Measurements from ENCODE around the gene KCNJ6.
"Not testable (repeated sequence)": the region's sequence is repeated elsewhere in the genome, so short reads cannot be mapped to it uniquely, and the experiment has no call there.

KCNJ6 gene

DNA sequence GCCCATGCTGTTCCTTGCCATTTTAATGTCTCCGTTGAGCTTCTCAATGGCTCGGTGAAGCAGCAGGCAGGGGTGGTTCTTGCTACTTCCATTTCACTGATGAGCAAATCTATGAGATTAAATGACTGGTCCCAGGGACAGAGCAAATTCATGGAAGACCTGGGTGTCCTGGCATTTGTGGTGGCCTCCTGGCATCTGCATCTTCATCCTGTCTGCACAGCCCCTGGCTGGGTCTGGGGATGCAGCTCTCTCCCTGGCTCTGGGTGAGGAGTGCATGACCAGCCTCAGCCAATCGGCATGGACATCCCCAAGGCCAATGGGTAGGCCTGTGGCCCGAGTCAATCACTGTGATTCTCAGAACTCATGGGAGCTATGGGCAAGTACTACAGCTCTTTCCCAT is 261.7 kb downstream of the KCNJ6 start:
- DNase-seq (ENCODE audit: low spot score) (no peak), FAIRE-seq (no peak)

GRCh38 chr21:37653201-37653600 is 263.1 kb downstream of the KCNJ6 start:
- no peak for DNase-seq (ENCODE audit: low spot score)
- FAIRE-seq: no peak

- FAIRE-seq (no peak), DNase-seq (ENCODE audit: low spot score) (no peak)
Observed at GRCh38 chr21:37647781-37648180, 268.5 kb downstream of the KCNJ6 start.

DNA sequence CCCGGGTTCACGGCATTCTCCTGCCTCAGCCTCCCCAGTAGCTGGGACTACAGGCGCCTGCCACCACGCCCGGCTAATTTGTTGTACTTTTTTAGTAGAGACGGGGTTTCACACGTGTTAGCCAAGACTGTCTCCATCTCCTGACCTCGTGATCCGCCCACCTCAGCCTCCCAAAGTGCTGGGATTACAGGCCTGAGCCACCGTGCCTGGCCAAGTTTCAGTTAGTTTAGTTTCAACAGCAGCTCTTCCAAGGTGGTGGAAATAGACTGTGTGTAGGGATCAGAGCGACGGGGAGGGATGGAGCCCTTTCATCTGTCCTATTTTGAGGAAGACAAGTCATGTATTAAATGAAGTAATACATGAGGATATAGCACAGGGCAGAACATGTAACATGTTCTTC is 269.5 kb downstream of the KCNJ6 start:
- not testable (repeated sequence) for DNase-seq (ENCODE audit: low spot score); FAIRE-seq

GRCh38 chr21:37645848-37646247 is 270.4 kb downstream of the KCNJ6 start:
- DNase-seq (ENCODE audit: low spot score) (no peak), FAIRE-seq (no peak)

DNA sequence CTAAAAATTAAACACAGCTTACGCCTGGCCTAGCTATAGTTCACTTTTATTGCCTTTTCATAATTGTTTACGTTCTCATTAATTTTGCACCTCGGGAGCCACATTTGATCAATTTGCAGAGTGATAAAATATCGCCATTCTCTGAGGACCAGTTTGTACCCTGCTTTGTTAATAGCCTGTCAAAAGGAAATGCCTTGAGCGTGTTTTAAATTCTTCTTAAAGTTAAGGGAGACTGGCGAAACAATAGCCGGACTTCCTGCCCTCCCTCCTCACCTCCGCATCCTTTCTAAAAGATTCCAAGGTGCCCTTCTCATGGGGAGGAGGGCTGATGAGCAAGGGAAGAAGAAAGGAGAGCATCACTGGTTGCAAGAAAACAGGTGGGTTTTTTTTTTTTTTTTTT is 271.6 kb downstream of the KCNJ6 start:
- FAIRE-seq (no peak), DNase-seq (ENCODE audit: low spot score) (no peak)

GRCh38 chr21:37643862-37644261 is 272.4 kb downstream of the KCNJ6 start:
- DNase-seq (ENCODE audit: low spot score); FAIRE-seq: not testable (repeated sequence)

- DNase-seq (ENCODE audit: low spot score): no peak
- no peak for FAIRE-seq
Observed at GRCh38 chr21:37642493-37642892, 273.8 kb downstream of the KCNJ6 start.

- DNase-seq (ENCODE audit: low spot score) (no peak), FAIRE-seq (no peak)
Observed at GRCh38 chr21:37639756-37640155, 276.5 kb downstream of the KCNJ6 start.

DNA sequence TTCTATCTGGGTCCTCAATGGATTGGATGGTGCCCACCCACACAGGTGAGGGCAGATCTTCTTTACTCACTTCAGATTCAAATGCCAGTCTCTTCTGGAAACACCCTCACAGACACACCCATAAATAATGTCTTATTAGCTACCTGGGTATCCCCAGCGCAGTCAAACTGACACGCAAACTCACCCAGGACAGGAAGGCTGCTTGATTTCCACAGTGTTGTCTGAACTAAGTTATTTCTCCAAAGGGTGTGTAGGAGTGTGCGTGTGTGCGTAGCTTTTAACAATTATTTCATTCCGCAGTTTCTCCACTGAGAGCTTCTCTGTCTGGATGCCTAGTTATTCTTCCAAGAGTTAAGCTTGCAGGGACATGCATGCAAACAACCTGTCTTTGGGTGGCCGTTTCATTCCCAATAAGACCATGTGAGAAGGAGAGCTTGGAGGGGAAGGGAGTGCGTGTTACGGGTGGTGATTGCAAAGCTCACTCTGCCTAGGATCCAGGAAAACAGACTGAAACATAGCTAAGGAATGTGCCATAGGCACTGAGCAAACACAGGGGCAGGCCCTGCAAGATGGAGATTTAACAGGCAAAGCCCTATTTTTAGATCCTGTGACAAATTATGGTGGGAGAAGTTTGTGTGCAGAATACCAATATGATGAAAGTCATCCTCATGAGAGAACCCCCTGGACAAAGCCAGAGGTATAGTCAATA is 280.0 kb downstream of the KCNJ6 start:
- FAIRE-seq: no peak
- peak; percentile 18 for DNase-seq (ENCODE audit: low spot score)

- no peak for FAIRE-seq
- peak; percentile 4 for DNase-seq (ENCODE audit: low spot score)
Observed at GRCh38 chr21:37631319-37632117, 284.7 kb downstream of the KCNJ6 start.

DNA sequence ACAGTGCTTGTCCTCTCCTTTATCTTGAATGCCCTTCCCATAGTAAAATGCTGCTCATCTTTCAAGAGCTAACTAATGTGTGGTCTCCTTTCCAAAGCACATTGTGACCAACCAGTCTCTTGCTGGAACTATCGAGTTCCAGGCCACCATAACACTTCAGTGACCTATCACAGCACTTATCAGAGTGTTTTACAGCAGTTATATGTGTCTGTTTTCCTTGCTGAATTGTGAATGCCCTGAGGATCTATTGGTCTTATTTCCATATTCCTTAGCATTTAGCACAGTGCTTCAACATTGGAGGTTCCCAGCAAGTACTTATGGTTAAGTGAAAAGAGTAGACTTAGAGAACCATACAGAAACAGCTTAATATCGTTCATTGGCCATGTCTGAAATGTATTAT is 285.4 kb downstream of the KCNJ6 start:
- DNase-seq (ENCODE audit: low spot score) (no peak), FAIRE-seq (no peak)

GRCh38 chr21:37628362-37628761 is 287.9 kb downstream of the KCNJ6 start:
- DNase-seq (ENCODE audit: low spot score) (no peak), FAIRE-seq (no peak)

GRCh38 chr21:37627561-37627960 is 288.7 kb downstream of the KCNJ6 start:
- no peak for FAIRE-seq
- no peak for DNase-seq (ENCODE audit: low spot score)

DNA sequence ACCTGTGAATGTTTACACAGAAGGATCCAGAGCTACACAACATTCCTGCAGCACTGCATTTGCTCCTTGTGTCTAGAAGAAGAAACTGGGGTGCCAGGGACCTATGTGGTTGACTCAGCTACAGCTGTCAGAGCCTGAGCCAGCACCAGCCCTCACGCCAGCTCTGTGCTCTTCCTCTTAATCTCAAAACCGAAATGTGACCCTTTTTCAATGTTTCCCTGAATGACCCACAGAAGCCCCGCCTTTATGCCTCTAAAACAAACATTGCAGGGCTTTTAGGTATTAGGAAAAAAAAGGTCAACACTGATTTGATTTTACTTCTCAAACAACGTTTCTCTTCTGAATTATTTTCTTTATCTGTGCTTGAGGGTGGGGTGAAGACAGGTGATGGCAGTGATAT is 289.2 kb downstream of the KCNJ6 start:
- no peak for DNase-seq (ENCODE audit: low spot score)

GRCh38 chr21:37626320-37626719 is 289.9 kb downstream of the KCNJ6 start:
- no peak for FAIRE-seq
- no peak for DNase-seq (ENCODE audit: low spot score)

More for the DNA sequence above, 289.2 kb downstream of the KCNJ6 start:
- FAIRE-seq: no peak

- DNase-seq (ENCODE audit: low spot score) (no peak), FAIRE-seq (no peak)
Observed at GRCh38 chr21:37623689-37624088, 292.6 kb downstream of the KCNJ6 start.

DNA sequence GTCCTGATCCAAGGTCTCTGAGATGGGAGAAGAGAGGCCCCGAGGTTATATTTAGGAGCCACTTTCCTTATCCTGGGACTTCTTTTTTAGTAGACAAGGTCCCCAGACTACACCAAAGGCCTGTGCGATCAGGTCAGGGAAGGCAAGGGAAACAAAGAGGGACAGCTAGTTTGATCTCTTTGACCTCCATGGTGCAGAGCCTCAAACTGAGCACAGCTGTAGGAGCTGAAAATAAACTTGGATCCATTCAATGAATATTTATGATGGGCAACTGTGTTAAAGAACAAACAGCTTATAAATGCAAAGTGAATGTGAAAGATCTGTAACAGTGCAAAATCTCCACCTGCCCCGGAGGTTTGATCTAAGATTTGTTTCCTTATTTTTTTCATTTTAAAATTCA is 293.1 kb downstream of the KCNJ6 start:
- DNase-seq (ENCODE audit: low spot score): no peak
- FAIRE-seq: no peak

DNA sequence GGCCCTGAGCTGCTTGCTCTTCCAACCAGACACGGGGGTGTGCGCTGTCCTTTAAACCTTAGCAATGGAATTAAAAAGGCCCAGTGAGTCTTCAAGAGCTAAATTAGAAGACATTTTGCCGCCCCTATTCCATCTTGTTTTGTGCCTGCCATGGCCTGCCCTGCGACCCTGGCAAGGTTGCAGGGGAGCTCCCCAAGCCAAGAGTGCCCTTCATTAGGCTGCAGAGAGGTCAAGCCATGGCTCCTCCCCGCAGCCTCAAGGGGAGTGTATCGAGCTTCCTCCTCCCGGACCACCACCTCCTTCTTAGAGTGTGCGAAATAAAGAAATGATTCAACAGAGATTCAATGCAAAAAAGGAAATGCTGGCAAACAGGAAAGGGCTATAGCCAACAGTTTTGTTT is 293.5 kb downstream of the KCNJ6 start:
- FAIRE-seq (no peak), DNase-seq (ENCODE audit: low spot score) (no peak)

- no peak for DNase-seq (ENCODE audit: low spot score)
- no peak for FAIRE-seq
Observed at GRCh38 chr21:37620401-37620800, 295.9 kb downstream of the KCNJ6 start.

- DNase-seq (ENCODE audit: low spot score): no peak
- FAIRE-seq: no peak
Observed at GRCh38 chr21:37619464-37619974, 296.7 kb downstream of the KCNJ6 start.

GRCh38 chr21:37618081-37618480 is 298.2 kb downstream of the KCNJ6 start:
- DNase-seq (ENCODE audit: low spot score) (no peak), FAIRE-seq (no peak)

DNA sequence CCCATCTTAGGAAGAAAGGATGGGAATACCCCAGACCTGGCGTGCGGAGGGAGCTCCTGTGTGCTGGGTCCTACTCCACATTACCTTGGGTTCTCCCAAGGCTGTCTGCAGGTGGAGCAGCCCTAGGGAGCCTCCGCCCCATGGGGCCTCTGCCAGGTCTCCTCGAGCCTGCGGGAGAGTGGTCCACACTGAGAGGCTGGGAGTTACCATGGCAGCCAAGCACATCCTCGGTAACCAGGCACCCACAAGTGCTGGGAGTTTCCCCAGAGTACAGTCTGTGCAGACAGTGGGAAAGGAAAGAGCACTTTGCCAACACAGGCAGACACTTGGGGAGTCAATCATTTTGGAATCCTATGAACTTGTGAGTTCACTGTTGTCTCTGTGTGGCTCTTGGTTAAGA is 300.3 kb downstream of the KCNJ6 start:
- FAIRE-seq (no peak), DNase-seq (ENCODE audit: low spot score) (no peak)
